GM18519 (cell line): ENCODE results near the gene USP24.

ENCODE experiments used
- ATAC-seq: cut with Tn5 transposase; IDR thresholded peaks from one replicate; pipeline ENCODE4 v1.9.1; 2021; ENCODE audit warnings: mild to moderate bottlenecking, moderate library complexity; ENCODE audit not compliant: unreplicated experiment, low FRiP score

USP24 gene

GRCh38 chr1:55215194-55216021 is at the start of gene USP24:
USP24 (minus strand) TSS chr1:55215364; CDS start chr1:55215113, 251 bp downstream.
- peak; percentile 48 for ATAC-seq

GRCh38 chr1:55262822-55263221 is 47.7 kb upstream of the USP24 start:
- no peak for ATAC-seq

GRCh38 chr1:55259911-55260609 is 44.9 kb upstream of the USP24 start:
- ATAC-seq, result no peak

GRCh38 chr1:55257958-55258357 is 42.8 kb upstream of the USP24 start:
- ATAC-seq, result no peak

- no peak for ATAC-seq
These were observed 40.7 kb upstream of the USP24 start for GRCh38 chr1:55255901-55256300.

- no peak for ATAC-seq
These were observed 37.9 kb upstream of the USP24 start for GRCh38 chr1:55252942-55253589.

GRCh38 chr1:55250399-55251075 is 35.4 kb upstream of the USP24 start:
- ATAC-seq, result no peak

GRCh38 chr1:55249646-55250398 is 34.7 kb upstream of the USP24 start:
- ATAC-seq, result no peak

GRCh38 chr1:55246896-55247295 is 31.7 kb upstream of the USP24 start:
- no peak for ATAC-seq

- ATAC-seq, result no peak
These were observed 31.2 kb upstream of the USP24 start for GRCh38 chr1:55246331-55246730.

- ATAC-seq, result no peak
These were observed 30.6 kb upstream of the USP24 start for GRCh38 chr1:55245781-55246180.

GRCh38 chr1:55244476-55245099 is 29.4 kb upstream of the USP24 start:
- ATAC-seq, result no peak

- no peak for ATAC-seq
These were observed 28.5 kb upstream of the USP24 start for GRCh38 chr1:55243655-55244054.

- no peak for ATAC-seq
These were observed 24.4 kb upstream of the USP24 start for GRCh38 chr1:55239548-55239947.

GRCh38 chr1:55235722-55236121 is 20.6 kb upstream of the USP24 start:
- no peak for ATAC-seq

- no peak for ATAC-seq
These were observed 18.9 kb upstream of the USP24 start for GRCh38 chr1:55234016-55234415.

GRCh38 chr1:55233145-55233777 is 18.1 kb upstream of the USP24 start:
- ATAC-seq, result no peak

- ATAC-seq, result no peak
These were observed 17.4 kb upstream of the USP24 start for GRCh38 chr1:55232448-55233144.

- ATAC-seq, result no peak
These were observed 16.6 kb upstream of the USP24 start for GRCh38 chr1:55231745-55232144.
